HG02870 (cell line): ENCODE measurements around the gene GPR87.
A peak's percentile ranks its signal among the peaks of the same experiment; 100 is the strongest.

Experiments
- ATAC-seq: cut with Tn5 transposase; IDR thresholded peaks from one replicate; pipeline ENCODE4 v1.9.1; 2021; ENCODE audit warnings: mild to moderate bottlenecking, moderate library complexity; ENCODE audit not compliant: unreplicated experiment

Gene GPR87, protein sequence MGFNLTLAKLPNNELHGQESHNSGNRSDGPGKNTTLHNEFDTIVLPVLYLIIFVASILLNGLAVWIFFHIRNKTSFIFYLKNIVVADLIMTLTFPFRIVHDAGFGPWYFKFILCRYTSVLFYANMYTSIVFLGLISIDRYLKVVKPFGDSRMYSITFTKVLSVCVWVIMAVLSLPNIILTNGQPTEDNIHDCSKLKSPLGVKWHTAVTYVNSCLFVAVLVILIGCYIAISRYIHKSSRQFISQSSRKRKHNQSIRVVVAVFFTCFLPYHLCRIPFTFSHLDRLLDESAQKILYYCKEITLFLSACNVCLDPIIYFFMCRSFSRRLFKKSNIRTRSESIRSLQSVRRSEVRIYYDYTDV

DNA sequence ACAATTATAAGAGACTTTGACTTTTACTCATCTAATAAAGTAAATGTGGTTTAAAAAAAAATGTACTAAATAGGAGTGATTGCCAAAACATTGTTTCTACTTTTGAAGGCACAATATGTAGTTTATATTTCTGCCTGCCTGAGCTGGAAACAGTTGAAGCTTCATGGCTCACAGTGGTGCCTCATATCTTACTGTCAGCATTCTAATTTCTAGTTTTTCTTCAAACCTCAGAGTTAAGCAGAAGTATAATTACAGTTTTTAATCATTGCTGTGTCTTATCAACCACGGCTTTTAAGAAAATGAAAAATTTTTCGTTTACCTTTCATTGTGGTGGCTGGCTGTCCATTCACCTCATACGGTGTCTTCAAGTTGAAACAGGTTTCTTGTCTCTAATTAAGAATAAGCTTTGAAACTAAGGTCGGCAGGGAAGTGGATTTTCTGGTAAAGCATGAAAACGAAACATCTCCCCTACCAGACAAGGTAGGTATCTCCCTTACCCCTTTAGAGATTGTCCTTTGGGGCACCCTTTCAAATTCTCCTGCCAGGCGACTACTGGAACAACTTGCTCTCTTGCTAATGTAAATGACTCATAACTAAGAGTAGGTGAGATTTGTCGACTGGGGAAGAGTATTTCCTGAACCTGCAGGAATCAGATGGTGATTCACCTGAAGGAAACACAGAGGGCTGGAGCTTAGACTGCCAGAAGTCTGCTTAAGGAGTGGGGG lies at the start of gene GPR87:
TSS of gene GPR87 (minus strand) at position 554 of the 725 bp plus-strand sequence. CDS start 16,720 bp downstream, outside the sequence.
- ATAC-seq = peak; percentile 70

DNA sequence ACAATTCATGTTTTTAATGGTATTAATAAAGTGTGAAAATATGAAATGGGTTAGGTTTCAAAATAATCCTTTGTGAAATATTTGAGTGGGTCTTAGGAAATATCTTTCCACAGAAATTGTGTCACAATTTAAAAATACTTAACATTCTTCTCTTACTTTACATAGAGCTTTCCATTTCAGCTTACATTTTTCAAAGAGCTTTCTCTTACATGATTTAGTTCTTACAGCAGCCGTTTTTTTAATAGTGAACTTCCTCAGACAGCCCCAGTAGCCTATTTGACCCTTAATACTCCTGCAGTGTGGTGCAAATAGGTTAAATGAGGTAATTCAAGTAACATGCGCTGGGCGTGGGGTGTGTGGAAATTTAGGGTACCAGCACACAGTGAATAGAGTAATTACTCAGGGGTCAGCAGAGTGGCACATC lies 46.1 kb upstream of the GPR87 start:
- ATAC-seq = no peak

DNA sequence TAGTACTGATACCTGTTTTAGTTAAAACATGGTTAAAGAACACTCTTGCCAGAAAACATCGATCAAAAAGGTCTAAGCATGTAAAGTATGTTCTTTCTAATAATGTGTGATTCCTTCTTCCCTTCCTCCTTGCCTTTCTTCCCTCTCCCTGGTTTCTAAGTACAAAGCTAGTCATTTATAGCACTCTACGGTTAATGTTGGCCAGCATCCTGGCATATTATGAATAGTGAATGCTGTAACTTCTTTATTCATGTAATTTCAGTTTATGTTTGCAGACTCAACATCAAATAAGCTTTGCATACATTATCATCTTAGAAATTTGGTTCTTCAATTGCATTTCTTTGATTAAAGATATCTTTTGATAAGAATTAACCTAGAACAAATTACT lies 40.8 kb upstream of the GPR87 start:
- no peak for ATAC-seq

DNA sequence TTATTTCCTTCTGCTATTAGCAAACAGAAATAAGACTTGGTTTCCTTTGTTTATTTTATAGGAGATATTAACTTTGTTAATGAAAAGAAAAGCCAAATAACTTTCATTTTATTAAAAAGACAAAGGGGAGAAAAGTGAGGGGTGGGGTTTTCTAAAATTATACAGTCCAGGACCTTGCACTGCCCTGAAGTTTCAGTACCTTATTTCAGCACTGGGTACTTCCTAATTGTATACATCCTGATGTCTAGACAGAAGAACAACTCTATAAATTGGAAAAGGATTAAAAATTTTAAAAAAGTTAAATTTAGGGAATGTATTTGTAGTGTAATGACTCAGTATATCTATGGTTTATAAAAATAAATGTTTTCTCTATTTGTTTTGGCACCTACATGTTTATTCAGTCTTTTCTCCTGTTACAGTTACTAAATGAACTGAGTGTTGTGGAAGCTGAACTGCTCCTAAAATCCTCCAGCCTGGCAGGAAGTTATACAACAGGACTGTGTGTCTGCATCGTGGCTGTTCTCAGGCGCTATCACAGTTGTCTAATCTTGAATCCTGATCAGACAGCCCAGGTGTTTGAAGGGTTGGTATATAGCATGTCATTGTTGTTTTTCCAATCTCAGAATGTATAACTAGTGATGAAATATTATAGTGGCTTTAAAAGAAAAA lies 40.3 kb upstream of the GPR87 start:
- ATAC-seq = no peak

DNA sequence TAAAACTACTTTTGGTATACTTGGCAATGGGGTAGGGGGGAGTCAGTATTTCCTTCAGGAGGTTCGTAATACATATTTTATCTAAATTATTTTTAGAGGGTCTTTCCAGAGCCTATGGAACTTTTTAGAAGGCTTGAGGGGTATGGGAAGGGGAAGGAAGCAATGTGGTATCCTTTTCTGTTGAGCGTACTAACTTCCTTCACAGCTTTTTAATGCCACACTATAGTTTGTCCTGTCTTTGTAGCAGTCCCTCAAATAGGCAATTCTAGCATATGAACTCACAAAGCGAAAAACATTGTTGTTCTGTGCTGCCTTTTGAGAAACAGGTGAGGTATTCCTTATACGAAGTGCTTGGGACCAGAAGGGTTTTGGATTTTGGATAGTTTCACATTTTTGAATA lies 35.0 kb upstream of the GPR87 start:
- ATAC-seq = peak; percentile 11

DNA sequence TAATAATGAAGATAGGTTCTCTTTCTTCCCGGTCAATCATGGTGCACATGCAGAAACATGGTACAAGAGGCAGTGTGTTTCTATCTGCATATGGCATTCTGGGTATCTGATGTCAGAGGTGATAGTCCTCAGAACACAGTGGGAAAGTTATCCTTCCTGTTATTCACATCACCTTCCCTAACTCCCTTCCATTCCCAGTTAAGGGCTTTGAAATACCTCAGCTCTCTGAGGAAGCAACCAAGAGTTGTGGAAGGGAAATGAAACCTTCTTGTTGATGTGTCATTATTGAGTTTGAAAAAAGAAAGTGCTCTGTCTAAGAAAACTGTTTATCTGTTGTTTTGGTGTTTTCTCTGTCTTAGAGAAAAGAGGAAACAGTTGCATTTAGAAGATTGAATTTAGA lies 34.6 kb upstream of the GPR87 start:
- ATAC-seq = peak; percentile 93

DNA sequence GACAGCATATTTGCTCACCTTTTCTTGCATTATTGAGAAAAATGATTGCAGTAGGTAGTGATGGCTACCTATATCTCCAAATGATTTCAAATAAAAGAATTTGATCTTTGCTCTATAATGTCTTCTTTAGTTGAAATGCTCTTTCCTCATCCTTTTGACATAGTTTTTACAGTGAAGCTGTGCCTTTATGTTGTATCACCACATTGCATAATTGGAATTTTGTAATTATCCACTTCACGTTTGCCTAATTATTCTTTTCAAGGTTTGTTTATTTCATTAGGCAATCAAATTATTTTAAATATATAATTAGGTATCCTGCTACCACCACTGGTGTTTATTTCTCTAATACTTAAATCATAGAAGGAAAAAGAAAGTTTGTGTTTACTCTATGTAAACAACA lies 34.0 kb upstream of the GPR87 start:
- ATAC-seq = no peak

DNA sequence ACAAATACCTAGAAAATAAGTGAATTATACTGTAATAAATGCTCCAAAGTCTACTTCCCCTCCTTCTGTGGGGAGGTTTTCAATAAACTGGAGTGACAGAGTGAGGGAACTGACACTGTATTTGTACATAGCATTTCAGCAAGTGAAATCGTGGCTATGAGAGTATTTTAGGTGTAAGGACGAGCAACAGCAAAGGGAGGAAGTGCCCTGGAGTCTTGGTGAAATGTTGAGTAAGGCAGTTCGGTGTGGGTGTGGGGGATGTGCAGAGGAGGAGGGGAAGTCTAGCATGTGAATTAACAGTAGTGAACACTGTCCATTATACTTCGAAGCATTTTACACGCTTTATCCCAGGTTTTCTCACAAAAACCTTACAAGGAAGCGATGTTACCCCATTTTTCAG lies 30.8 kb upstream of the GPR87 start:
- no peak for ATAC-seq

DNA sequence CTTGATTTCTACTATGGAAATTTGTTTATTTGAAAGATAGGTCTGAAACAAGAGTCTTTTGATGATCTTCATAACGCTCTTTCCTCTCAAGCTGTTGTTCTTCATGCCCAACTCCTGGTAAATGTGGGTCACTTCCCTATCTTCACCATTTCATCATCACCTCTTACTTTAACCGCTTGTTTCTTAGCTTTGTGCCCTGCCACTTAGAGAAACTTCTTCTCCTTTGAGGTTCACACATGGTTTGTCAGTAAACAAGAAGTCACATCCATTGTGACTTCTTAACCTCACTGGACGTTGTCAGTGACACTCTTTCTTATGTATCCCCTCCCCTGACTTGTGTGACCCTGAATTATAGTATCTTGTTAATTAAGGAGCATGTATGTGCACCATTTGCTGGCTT lies 29.7 kb upstream of the GPR87 start:
- ATAC-seq = no peak

DNA sequence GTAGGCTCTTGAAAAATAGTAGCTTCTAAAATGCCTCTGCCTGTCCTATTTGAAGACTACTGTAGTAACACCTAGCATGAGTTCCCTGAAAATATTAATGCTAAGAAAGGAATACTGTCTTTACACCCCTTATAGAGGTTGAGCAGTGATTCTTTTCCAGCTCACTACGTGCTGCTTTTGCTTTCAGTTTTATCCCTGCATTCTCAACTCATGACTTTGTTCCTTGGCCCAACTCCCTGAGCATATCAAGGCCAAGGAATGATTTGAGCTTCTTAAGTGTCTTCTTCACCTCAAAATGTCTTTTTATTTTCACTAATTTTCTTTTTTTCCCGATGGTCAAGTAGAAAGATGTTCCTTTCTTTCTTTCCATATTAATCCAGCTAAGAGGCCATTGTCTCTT lies 29.2 kb upstream of the GPR87 start:
- no peak for ATAC-seq

DNA sequence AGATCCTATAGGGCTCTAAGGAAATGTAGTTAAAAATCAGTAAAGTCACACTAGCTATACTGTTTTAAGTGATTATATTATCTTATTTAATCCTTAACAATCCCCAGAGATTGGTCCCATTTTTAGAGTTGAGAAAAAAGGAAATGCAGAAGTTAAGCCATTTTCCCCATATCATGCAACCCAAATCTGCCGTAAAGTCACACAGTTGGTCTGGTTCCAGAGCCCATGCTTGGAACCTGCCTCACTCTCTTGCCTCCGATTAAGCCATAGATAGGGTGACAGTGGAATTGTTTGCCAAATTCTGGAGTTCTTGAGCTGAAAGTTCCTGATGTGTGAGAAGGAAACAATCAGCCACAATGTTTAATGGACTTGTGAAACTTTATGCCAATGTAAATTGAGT lies 15.1 kb upstream of the GPR87 start:
- no peak for ATAC-seq

DNA sequence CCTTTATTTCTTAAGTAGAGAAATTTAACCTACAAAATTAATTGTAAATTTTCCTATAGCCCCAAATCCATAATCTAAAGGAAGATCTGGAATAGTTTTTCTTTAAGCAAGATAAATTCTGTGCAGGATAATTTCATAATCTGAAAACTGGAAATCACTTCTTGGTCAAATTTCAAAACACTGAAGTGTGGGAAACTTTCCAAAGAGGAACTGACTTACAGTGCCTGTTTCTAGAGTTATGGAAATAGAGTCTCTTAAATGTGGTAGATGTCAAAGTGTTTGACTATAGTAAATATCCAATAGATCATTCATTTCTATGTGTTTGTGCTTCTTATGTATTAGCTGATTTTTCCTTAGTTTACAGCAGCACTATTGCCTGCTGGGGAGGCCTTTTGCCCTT lies 14.3 kb upstream of the GPR87 start:
- no peak for ATAC-seq

DNA sequence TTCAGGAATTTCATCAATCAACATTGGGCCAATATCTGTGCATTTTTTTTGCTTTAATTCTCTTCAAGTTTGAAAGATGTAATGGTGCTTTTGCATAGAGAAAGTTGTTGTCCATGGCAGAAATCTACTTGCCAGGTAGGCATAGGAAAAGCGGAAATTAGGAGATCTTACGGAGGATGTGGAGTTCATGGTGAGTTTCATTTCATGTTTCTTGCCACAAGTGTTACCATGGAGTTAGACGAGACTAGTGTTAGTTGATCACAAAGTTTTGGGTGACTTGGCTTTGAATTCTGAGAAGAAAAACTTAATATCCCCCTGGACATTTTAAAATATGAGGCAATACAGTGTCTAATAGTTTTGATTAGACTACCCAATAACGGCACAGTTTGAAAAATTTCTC lies 13.8 kb upstream of the GPR87 start:
- no peak for ATAC-seq

DNA sequence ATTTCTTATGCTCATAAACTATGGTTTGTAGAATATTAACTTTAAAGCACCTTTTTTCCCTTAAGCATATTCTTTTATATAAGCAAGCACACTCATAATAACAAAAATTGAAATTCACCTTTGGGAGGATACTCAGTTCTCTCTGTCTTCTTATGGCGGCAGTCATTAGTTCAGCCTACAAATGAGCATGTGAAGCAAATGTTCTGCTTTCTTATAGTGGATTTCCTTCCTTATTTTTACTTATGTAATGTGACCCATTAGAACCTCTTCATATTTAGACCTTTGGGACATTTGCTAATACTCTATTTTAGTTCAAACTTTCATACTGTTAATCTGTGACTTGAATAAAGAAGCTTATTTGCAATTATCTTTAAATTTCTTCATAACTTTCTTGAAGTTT lies 12.7 kb upstream of the GPR87 start, which contains the start of gene P2RY13:
TSS of gene P2RY13 (minus strand) at position 187 of the 400 bp plus-strand sequence. CDS start at position 166, 21 bp downstream.
- ATAC-seq = no peak

DNA sequence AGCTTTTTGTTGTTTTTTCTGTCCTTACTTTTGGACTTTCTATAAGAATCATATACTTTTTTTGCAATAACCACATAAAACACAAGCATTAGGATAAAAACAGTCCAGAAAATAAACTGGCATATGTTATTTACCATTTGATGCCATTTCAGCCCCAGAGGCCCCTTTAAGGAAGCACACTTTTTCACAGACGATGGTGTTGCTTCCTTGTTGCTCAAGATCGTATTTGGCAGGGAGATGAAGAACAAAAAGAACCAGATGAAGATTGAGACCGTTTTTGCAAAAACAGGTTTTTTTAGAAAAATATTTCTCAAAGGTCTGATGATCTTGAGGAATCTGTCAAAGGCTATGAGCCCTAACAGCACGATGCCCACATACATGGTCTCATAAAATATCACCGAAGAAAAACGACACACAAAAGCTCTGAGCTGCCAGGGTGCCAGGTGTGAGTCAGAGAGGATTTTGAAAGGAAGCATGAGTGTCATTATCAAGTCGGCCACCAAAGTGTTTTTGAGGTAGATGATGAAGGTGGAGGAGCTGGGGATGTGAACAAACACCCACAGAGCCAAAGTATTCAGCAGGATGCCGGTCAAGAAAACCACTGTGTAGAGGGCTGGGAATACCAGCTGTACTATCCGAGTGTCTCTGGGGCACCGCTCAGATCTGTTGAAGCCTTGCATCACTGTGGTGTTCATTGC lies 11.8 kb upstream of the GPR87 start:
- no peak for ATAC-seq

DNA sequence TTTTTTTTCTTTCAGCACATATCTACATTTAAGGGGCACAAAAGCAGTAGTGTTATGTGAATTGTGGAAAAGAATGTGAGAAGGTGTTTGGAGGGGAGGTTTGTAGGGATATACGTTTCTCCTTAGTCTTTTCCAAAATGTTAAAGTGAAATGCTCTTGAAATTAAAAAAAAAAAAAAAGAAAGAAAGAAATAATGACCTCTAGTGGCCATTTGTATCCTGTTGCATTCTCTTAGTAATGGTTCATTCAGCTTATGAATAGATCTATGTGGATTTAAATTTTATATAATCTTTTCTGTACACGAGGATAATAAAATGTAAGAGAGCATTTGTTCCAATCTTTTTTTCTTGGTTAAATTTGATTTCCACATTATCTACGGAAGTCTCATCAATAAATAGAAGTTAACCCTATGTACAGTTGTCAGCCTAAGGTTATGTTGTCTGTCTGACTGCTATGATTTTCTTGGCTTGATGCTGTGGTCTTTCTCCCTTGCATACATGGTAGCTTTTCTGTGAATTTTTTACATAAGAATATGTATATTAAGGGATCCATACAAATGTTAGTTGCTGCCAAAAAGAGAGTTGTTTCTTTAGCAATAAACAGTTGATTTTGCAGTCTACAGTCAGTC lies 11.1 kb upstream of the GPR87 start:
- no peak for ATAC-seq

DNA sequence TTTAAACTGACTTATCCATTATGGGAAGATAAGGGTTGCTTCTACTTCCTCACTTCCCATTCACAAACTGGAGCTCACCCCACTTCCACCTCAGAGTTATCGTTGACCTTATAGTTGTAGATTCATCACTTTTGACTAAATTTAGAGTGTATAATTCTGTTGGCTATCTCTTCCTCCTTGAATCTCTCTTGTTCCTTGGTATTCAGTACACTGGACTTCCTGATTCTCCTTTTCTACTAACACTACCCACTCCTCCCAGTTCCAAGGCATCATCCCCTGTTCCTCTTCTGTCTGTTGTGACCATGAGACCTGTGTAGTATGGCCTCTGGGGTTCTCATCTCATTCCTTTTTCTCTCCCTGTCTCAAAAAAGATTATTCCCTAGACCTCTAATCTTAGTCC lies 5.9 kb upstream of the GPR87 start:
- ATAC-seq = no peak

DNA sequence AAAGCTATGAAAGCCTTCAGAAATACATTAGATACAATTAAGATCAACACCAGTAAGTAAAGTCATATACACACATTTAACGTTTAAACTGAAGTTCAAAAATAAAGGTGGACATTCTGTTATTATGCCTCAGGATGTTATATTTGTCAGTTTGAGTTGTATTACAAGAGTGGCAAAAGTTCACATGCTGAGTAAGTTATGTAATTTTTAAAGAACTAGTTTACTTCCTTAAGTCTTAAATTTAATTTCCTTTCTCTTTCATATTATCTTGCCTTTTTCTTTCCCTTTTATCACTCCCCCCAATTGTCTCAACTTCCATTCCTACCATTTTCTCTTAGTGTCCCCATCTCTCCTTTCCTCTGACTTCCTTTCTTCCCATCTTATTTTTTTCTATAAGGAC lies 4.9 kb upstream of the GPR87 start:
- ATAC-seq = no peak

DNA sequence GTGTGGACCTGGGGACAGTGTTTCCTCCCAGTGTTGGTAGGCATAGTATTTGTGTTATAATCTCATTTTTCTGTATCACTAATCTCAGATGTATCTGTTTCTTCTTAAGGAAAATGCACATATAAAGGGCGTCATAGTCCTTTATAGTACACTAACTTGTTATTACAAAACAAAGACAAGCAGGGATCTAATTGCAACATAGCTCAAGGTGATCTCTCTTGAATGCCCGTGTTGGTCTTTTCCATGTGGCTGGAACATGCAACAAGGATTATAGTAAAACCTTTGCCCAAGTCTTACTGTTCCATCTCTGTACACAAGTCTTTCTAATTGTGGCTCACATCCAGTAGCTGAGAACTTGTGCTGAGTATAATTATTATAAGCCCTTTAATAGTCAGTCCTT lies 3.5 kb upstream of the GPR87 start:
- ATAC-seq = no peak

DNA sequence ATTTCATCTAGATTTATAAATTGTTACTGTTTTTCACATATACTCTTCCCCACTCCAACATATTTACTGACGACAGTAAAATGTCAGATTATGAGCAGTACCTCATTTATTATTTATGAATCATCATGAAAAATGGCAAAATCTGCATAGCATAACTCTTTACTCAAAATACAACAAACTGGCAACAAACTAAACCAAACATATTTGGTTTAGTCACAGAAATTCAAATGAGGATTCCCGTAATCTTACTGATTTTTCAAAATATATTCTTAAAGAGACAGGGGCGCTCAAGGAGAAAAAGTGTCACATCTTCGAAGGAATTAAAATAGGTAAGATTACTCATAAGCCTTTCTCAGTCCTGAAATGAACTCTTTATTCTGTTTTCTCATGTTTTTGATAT lies 3.0 kb upstream of the GPR87 start:
- ATAC-seq = no peak

DNA sequence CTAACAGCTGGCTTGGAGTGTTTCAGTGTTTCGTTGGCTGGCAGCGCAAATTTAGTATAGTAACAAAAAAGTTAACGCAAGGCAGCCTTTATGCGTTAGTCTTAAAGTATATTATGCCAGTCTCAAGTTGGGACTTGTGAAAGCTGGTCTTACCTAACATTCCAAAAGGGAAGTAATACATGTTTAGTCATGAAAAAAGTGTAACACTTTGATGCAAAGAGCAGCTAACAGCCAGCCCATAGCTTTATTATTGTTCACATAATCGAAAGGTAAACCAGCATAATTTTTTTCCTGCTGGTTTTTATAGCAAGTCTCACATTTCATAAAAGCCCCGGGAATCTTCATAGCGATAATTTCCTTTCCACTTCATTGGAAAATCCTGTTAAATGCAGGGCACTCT lies 2.4 kb upstream of the GPR87 start:
- no peak for ATAC-seq
